Fibroblast of lung (primary cell): Measurements from ENCODE around the gene RAB8B.

ENCODE experiments used
- EZH2 ChIP-seq: IDR thresholded peaks from 2 replicates; pipeline ENCODE4 v1.5.1; 2012; ENCODE audit warnings: low read length, control low read depth, mild to moderate bottlenecking; ENCODE audit errors: missing control alignments
- TF ChIP-seq, protein P1 (sequence below), 2 donors: IDR thresholded peaks in 1 of 2; conservative IDR thresholded peaks in 1 of 2; 1 replicate in 1 of 2; 2 replicates in 1 of 2; pipeline ENCODE4 v1.5.1; 2011 to 2012; ENCODE audit warnings: low read length in 2 of 2, control low read depth in 1 of 2, inconsistent platforms in 1 of 2, low read depth in 1 of 2, mild to moderate bottlenecking in 1 of 2

DNA sequence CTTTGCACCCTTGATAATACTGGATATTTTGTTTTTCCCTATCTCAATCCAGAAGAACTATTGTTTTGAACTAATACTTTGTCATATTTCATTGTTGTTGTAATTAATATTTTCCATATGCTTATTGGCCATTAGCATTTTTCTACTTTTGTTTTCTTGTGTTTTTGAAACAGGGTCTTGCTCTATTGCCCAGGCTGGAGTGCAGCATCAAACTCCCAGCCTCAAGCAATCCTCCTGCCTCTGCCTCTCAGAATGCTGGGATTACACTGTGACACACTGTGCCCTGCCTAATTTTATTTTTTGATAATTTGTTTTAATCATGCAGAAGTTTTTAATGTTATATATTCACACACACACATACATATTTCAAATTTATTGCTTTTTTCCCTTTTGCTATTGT is 28.8 kb upstream of the RAB8B start:
- TF ChIP-seq, protein P1, sequence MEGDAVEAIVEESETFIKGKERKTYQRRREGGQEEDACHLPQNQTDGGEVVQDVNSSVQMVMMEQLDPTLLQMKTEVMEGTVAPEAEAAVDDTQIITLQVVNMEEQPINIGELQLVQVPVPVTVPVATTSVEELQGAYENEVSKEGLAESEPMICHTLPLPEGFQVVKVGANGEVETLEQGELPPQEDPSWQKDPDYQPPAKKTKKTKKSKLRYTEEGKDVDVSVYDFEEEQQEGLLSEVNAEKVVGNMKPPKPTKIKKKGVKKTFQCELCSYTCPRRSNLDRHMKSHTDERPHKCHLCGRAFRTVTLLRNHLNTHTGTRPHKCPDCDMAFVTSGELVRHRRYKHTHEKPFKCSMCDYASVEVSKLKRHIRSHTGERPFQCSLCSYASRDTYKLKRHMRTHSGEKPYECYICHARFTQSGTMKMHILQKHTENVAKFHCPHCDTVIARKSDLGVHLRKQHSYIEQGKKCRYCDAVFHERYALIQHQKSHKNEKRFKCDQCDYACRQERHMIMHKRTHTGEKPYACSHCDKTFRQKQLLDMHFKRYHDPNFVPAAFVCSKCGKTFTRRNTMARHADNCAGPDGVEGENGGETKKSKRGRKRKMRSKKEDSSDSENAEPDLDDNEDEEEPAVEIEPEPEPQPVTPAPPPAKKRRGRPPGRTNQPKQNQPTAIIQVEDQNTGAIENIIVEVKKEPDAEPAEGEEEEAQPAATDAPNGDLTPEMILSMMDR (conservative IDR thresholded peaks at IDR 0.05 in 1 of 2, IDR thresholded peaks at IDR 0.05 in 1 of 2; ENCODE audit: low read depth in 1 of 2, low read length in 2 of 2): no peak
- no peak for TF ChIP-seq EZH2
